Coronary artery (tissue), 2 donors: ENCODE measurements around the gene TIAM2.

Source experiments
- DNase-seq: peaks from one replicate; pipeline ENCODE4 v3.0.0-alpha.2; 2017; ENCODE audit warnings: low spot score
- H3K27ac ChIP-seq, 2 donors: fragments of 200-600 bp; sonication (generic); one replicate each; pipeline ENCODE4 v1.5.1; 2016 to 2019
- H3K4me3 ChIP-seq: fragments of 200-600 bp; sonication (generic); 2 replicates; pipeline ENCODE4 v1.5.1; 2016; ENCODE audit warnings: mild to moderate bottlenecking, moderate library complexity
- TF ChIP-seq, protein P1 (sequence below): fragments of 200-600 bp; sonication (generic); IDR thresholded peaks from one replicate; pipeline ENCODE4 v1.5.1; 2019; ENCODE audit warnings: antibody characterized with exemption

The TIAM2 gene

GRCh38 chr6:155033021-155033791 lies 38.1 kb downstream of the TIAM2 start:
- H3K27ac ChIP-seq, result no peak overlapping the region

GRCh38 chr6:155036907-155037306 lies 41.8 kb downstream of the TIAM2 start:
- H3K27ac ChIP-seq, result no peak overlapping the region
- no peak overlapping the region for H3K4me3 ChIP-seq
- DNase-seq, result no peak
- TF ChIP-seq, protein P1, sequence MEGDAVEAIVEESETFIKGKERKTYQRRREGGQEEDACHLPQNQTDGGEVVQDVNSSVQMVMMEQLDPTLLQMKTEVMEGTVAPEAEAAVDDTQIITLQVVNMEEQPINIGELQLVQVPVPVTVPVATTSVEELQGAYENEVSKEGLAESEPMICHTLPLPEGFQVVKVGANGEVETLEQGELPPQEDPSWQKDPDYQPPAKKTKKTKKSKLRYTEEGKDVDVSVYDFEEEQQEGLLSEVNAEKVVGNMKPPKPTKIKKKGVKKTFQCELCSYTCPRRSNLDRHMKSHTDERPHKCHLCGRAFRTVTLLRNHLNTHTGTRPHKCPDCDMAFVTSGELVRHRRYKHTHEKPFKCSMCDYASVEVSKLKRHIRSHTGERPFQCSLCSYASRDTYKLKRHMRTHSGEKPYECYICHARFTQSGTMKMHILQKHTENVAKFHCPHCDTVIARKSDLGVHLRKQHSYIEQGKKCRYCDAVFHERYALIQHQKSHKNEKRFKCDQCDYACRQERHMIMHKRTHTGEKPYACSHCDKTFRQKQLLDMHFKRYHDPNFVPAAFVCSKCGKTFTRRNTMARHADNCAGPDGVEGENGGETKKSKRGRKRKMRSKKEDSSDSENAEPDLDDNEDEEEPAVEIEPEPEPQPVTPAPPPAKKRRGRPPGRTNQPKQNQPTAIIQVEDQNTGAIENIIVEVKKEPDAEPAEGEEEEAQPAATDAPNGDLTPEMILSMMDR, result no peak

More at GRCh38 chr6:155033021-155033791, 38.1 kb downstream of the TIAM2 start:
- TF ChIP-seq, protein P1, result no peak
- H3K4me3 ChIP-seq, result no peak overlapping the region
- DNase-seq, result no peak

- Histone ChIP-seq H3K27ac (no peak overlapping the region), H3K4me3 (no peak overlapping the region)
- TF ChIP-seq, protein P1, result no peak
- DNase-seq, result no peak
Measured at GRCh38 chr6:155038104-155038503, 43.0 kb downstream of the TIAM2 start.

GRCh38 chr6:155038527-155038926 lies 43.4 kb downstream of the TIAM2 start:
- H3K4me3 ChIP-seq, result no peak overlapping the region
- DNase-seq, result no peak
- H3K27ac ChIP-seq, result no peak overlapping the region
- TF ChIP-seq, protein P1, result no peak

DNA sequence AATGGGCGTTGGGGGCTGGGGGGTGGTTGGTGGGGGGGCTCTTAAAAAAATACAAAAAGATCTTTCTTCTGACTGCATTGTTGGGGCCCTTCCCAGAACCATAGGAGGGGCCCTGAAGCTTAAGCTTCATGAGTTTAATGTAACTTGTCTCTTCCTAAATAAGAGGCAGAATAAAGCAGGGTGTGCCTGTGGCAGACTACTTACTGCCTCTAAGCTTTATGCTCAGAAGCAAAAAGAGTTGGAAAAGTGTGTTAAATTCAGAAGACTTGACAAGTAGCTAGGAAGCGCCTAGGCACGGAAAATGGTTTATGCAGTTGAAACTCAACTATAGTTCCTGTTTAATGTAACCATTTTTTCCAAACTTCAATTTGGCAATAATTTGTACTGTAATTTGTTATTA lies 44.5 kb downstream of the TIAM2 start:
- TF ChIP-seq, protein P1, result no peak
- Histone ChIP-seq H3K27ac (no peak overlapping the region), H3K4me3 (no peak overlapping the region)
- no peak for DNase-seq

DNA sequence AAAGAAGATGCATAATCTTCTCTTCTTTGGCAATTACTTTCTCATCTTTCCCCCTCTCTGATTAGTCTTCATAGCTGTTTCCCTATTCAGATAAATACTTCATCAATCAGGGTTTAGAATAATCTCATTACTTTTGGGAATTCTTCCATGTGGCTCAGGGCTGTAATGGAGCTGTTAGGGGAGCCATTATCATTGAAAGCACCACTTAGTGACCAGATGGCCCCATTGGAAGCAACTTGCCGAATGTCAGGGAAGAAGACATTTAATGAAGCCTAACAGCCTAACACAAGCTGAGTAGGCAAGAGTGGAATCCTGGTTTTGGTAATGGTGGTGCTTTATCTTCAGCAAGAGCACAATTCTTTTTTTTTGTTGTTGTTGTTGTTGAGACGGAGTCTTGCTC lies 45.0 kb downstream of the TIAM2 start:
- DNase-seq, result no peak
- Histone ChIP-seq H3K4me3 (no peak overlapping the region), H3K27ac (no peak overlapping the region)
- TF ChIP-seq, protein P1, result no peak
